Erythroblast (primary cell): Measurements from ENCODE around the gene SLC18A2.

Experiments
- GATA1 ChIP-seq: IDR thresholded peaks from 2 replicates; pipeline ENCODE4 v1.6.1; 2011; ENCODE audit warnings: low read depth, mild to moderate bottlenecking, control low read depth, low read length, moderate library complexity
- POLR2A ChIP-seq: IDR thresholded peaks from 2 replicates; pipeline ENCODE4 v1.6.1; 2011; ENCODE audit warnings: mild to moderate bottlenecking, low read length

DNA sequence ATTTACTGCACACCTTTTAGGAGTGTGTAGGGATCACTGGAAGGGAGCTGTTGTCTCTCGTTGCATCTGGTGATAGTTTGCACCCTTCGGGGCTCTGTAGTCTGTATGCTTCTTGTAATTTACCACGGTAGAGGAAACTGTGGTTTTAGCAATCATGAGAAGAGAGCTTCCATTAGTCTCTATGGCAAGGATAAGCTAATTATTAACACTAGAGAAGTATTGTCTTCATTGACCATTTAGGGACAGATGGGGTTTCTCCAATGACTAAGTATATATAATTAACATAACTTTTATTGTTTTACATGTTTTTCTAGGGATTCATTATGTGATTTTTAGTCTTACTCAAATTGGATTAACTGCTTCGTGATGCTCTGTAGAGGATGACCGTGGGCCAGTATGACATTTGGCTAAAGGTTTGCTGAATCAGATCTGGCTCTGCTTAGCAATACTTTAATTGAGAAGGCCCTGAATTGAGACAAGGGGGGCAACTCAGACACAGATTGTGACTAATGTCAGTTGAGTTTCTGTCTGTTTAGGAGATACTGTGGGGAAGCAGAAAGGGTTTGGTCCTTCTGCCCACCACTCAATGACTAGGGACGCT lies 8.7 kb downstream of the SLC18A2 start:
- TF ChIP-seq POLR2A (no peak), GATA1 (no peak)
